Hepatic stellate cell (primary cell): ENCODE measurements around the gene EDEM2.
"Not testable (repeated sequence)": the region's sequence is repeated elsewhere in the genome, so short reads cannot be mapped to it uniquely, and the experiment has no call there.

Source experiments
- DNase-seq: peaks from one replicate; pipeline ENCODE4 v3.0.0; 2011; ENCODE audit warnings: low spot score

EDEM2 gene

GRCh38 chr20:35129647-35130069, 17.5 kb downstream of the EDEM2 start:
- DNase-seq, result no peak

- DNase-seq, result no peak
These were observed 21.4 kb downstream of the EDEM2 start for GRCh38 chr20:35125753-35126152.

DNA sequence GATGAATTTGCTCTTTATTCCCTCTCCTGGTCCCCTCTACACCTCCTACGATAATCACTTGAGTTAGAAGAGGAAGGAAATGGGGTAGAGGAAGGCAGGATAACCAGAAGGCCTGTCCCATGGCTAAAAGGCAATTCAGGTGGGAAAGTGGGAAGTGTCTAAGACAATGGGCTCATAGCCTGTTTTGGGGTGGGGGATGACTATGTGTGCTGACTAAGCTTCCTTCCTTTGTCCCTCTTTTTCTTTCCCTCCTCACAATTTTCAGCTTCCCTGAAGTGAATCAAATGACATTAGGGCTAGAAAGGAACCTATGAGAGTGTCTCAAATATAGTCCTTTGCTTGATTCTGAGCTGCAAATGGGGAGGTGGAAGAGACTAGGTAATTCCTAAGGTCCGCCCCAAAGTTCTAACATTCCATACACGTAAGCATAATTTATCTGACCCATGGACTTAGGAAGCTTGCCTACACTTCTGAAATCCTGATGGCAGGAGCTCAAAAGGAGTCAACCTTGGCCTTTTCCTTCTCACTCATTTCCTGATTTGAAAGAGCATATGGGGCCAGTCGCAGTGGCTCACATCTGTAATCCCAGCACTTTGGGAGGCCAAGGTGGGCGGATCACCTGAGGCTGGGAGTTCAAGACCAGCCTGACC, 24.3 kb downstream of the EDEM2 start:
- DNase-seq, result no peak

GRCh38 chr20:35121186-35121585, 25.9 kb downstream of the EDEM2 start:
- no peak for DNase-seq

GRCh38 chr20:35120012-35120701, 27.0 kb downstream of the EDEM2 start:
- peak; percentile 43 for DNase-seq

DNA sequence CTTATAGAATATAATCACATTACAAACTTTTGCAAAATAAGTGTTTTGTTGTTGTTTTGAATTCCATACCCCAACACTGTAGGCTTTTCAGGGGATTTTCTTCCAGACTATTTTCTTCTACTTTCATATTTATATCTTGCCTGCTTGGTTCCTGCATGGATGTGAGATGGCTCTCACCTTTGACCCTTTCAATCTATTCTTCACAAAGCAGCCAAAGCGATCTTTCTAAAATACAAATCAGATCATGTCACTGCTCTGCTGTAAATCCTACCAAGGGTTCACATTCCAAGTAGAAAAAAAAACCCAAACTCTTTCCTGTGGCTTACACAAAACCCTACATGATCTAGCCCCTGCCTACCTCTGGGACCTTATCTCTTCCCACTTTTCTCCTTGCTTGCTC, 29.5 kb downstream of the EDEM2 start:
- DNase-seq, result no peak

DNA sequence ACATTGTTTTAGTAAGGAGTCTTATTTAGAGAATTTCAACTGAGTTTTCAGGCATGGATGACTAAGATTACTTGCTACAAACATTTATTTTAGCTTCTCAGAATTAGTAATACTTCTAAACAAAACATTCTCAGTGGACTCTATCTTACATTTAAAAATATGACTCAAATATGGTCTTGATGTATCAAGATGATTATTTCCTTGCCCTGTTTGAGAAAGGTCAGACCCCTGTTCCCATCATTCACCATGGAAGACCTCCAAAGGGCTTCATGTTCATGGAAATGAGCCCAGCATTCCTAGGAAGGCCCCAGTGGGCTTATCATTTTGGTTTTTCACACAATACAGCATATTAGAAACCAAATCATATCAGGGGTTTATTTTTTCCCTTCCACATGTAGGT, 29.9 kb downstream of the EDEM2 start:
- peak; percentile 42 for DNase-seq

- DNase-seq, result no peak
These were observed 30.9 kb downstream of the EDEM2 start for GRCh38 chr20:35116258-35116657.

DNA sequence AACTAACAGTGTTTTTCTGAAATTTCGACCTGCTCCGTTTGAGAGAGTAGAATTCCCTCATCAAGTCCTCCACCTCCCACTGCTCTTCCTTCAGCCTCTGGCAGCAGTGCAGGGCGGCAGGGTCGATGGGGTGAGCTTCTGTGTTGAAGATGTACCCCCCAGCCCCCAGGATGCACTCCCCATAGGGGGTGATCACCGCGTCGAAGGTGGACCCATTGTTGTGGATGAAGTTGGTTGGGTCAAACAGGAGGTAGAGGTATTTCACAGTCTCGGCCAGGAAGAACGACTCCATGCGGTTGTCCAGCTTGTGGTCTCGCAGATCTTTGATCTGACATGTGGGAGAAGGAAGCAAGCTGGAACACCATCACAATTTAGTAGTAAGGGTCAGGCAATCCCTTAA, 31.5 kb downstream of the EDEM2 start:
- no peak for DNase-seq

DNA sequence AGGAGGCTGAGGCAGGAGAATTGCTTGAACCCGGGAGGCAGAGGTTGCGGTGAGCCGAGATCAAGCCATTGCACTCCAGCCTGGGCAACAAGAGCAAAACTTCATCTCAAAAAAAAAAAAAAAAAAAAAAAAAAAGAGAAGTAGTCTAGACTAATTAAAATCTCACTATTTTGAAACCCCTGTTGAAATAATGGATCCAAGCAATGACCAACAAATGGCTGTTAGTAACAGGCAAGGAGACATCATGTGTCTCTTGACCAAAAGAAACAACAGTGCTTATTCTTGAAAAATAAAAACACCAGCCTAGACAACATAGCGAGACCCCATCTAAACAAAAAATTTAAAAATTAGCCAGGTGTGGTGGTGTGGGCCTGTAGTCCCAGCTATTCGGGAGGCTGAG, 34.9 kb downstream of the EDEM2 start:
- DNase-seq, result not testable (repeated sequence)

DNA sequence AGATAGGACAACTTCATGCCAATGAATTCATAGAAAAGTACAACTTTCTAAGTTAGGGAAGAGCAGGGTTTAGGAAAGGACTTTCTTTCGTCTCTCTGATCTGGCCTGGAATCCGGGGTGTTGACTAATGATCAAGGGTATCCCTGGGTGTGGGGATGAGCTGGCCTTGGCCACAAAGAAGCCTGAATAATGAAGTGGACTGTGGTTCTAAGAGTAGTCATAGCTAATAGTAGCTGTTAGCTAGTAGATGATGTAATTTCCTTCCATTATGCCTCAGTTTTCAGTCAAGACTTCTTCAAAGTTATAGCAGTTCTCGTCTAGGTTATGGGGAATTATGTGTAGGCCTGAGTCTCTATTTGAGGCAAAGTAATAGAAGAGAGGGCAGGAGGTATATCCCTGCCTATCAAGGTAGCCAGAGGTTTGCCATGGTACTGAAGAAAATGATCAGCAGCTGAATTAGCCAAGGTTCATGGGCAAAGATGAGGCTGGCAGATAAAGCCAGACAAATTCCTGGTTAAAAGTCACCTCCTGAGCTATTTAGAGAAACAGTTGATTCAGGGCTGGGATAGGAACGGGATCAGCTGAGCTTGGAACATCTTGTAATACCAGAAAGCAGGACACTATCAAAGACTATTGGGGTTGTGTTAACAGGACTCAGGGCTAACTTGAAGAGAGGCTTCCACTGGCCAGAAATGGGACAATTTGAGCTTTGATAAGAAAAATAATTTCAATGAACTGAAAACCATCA, 35.8 kb downstream of the EDEM2 start:
- DNase-seq, result peak; percentile 62

DNA sequence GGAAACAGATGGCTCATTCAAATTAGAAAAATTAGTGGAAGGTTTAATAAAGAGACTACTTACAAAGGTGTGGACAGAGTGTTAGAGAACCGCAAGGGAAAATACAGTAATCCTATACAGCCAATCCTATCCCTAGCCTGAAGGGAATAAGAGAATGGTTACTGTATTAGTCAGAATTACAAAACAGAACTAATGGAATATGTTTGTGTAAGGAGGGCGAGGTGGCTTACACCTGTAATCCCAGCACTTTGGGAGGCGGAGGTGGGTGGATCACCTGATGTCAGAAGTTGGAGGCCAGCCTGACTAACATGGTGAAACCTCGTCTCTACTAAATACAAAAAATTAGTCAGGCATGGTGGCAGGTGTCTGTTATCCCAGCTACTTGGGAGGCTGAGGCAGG, 38.2 kb downstream of the EDEM2 start:
- no peak for DNase-seq

DNA sequence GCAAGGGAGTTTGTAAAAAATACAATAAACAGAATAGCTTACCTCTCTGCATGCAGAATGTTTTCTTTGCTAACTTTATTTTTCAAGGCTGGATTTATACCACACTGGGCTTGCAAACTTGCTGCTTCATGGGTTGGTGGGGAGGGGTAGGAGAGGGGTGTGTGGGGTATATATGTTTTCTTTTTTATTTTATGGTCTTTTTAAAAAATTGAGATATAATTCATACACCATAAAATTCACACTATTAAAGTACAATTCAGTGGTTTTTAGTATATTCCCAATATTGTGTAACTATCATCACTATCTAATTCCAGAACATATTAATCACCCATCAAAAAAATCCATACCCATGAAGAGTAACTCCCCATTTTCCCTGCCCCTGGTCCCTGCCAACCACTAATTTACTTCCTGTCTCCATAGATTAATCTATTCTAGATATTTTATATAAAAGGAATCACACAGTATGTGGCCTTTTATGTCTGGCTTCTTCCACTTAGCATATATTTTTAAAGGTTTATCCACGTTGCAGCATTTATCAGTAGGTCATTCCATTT, 40.2 kb downstream of the EDEM2 start:
- no peak for DNase-seq

DNA sequence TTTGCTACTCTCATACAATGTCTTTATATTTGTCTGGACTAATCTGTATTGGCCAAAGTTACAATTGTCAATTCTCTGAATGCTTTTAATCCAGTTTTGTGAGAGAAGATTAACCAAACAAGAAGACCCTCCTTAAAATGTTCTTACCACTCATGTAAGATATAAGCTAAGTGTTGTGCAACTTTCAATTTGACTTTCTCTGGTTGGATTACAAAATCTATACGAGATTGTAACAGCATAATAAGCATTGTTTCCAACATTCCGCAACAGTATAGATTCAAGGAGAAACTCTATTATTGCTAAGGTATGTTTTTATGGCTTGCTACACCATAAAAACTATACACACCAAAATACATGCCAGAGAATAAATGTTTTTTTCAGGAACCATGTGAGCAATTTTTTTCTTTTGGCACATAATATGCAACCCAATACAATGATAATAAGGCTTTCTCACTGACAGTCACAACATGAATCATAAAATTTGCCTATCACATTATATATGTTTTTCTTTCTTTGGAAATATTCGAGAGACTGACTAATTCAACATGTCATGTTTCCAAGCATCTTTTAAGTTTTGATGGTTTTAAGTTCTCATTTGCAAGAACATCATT, 42.3 kb downstream of the EDEM2 start:
- DNase-seq, result no peak

DNA sequence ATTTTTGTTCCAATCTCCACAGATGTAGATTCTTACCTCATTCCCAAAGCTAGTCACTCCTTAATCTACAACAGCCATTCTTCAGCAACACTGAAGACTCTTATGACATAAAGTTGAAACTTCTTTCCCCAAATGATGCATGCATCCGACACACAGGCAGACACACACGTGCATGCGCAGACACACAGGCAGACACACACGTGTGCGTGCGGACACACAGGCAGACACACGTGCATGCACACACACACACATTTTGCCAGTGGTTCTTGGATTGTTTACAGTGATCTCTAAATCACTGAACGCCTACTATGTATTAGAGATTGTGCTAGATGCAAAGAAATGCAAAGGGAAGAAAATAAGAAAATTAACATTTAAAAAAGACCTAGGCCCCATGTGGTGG, 45.5 kb downstream of the EDEM2 start:
- no peak for DNase-seq

DNA sequence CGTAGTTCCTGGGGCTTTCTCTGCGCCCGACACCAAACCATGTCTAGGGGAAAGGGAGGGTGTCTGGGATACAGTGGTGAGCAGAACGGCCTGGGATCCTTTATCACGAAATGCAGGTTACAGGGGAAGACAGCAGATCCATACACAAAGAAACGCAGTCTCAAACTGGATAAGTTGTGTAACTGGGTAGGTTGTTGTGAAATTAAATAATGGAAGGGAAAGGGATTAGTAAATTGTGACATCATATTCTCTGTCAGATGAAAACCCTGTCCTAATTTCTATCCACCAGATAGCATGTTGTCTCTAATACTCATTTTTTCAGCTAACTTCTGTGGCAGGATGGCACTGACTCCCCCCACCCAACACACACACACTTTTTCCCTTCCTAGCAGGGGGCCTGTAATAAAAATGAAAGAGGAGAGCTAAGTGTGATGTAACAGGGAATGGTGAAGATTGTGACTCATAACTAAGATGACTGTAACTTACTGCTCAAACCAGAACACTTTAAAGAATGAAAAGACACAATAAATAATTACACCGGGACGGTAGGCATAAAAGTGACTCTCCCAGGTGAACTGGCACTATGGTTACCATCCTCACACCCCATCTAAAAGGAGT, 53.8 kb downstream of the EDEM2 start:
- peak; percentile 63 for DNase-seq

GRCh38 chr20:35092524-35093266, 54.4 kb downstream of the EDEM2 start, which contains the start of gene TRPC4AP:
TRPC4AP (minus strand) TSS chr20:35092807; CDS start chr20:35092781, 26 bp downstream.
- peak; percentile 81 for DNase-seq

GRCh38 chr20:35091816-35092523, 55.2 kb downstream of the EDEM2 start:
- peak; percentile 29 for DNase-seq

GRCh38 chr20:35088231-35089145, 58.6 kb downstream of the EDEM2 start:
- DNase-seq, result no peak
